ENCODE data around the gene EP400. TPM values are rescaled to one million over a fixed set of nuclear protein-coding genes. Genes with fewer than 3 reads are reported as not detected.

Gene EP400
- total RNA-seq: 8.8 and 14.4 TPM in 2 replicates

GRCh38 chr12:131949431-131950181 is at the start of gene EP400:
TSS of gene EP400 (plus strand) at chr12:131949942. CDS start at chr12:131960620, 10,678 bp downstream.

GRCh38 chr12:131928711-131929580 is 20.8 kb upstream of the EP400 start, which contains the start of gene PUS1:
TSS of gene PUS1 (plus strand) at chr12:131929276. CDS start at chr12:131929723, 447 bp downstream.

Other genes with a start within 250 kb of the EP400 start
- gene SFSWAP, start 238.9 kb upstream of the EP400 start, total RNA-seq: 17.0 and 24.6 TPM in 2 replicates
- 4.4 and 16.4 TPM in 2 replicates for gene MMP17, start 121.5 kb upstream of the EP400 start, total RNA-seq
- 6.3 and 15.2 TPM in 2 replicates for gene ULK1, start 55.3 kb upstream of the EP400 start, total RNA-seq
- gene PUS1, start 20.7 kb upstream of the EP400 start, total RNA-seq: 16.5 and 16.6 TPM in 2 replicates
- gene DDX51, start 194.4 kb downstream of the EP400 start, total RNA-seq: 8.9 and 11.6 TPM in 2 replicates
- gene NOC4L, start 194.5 kb downstream of the EP400 start, total RNA-seq: 13.4 and 15.0 TPM in 2 replicates

Measured in endothelial cell of coronary artery (primary cell).